ENCODE measurements around the gene DNAL4.

Gene DNAL4

DNA sequence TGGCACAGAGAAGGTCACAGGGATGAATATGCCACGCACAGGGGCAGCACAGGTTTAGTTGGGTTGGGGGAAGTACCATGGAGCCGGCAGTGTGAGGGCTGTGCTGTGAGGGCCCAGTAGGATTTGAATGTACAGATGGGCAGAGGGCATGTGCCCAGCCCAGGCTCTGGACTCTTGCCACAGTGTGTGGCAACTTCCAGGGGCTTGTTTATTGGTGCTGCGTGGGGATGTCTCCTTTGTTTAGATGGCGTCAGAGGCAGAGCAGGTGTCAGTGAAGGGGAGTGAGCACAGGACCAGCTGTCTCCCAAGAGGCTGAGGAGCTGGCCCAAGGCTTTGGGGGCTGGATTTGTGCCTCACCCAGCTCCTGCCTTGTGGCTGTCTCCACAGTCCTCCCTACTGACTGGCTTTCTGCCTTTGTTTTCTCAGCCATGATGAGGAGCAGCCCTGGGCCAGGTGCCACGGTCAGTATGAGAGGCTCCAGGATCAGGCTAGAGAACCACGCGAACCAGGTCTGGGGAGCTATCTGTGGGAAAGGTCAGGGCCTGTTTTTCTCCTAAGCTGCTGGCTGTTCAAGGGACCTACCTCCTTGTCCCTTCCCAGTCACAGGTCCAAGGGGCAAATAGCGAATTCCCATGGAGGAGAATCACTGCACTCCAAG, 60.1 kb downstream of the DNAL4 start:
- H3K27me3 ChIP-seq (replicated peaks in 2 of 5; ENCODE audit: control insufficient read depth in 4 of 5, insufficient read depth in 5 of 5, low read length in 4 of 5): no peaks in the 10 kb centered on the region
- H3K4me1 ChIP-seq (ENCODE audit: control extremely low read depth in 1 of 4, control insufficient read depth in 4 of 4, insufficient read depth in 4 of 4, low read length in 3 of 4): peaks cover 0 to 21% (median 3%) of the 10 kb centered on the region in 4 experiments
- peaks cover 8 to 96% (median 73%) of the 10 kb centered on the region in 4 experiments for H3K36me3 ChIP-seq (ENCODE audit: control insufficient read depth in 4 of 4, insufficient read depth in 4 of 4, low read length in 3 of 4)
- no peak for DNase-seq
- no peak overlapping the region for H3K4me3 ChIP-seq (ENCODE audit: control insufficient read depth in 1 of 7, extremely low read depth in 1 of 7, insufficient read depth in 4 of 7, low read depth in 2 of 7, low read length in 6 of 7)
- CTCF ChIA-PET: interaction anchor here (0.9 to 7.2 kb wide), 10 partner anchors 9 to 109 kb away, joined by 3 to 64 read pairs (median 9); no protein-coding TSS in a partner anchor
- H3K9me3 ChIP-seq (ENCODE audit: control extremely low read depth in 1 of 5, control insufficient read depth in 4 of 5, insufficient read depth in 2 of 5, low read depth in 1 of 5, low read length in 4 of 5): no peaks in the 10 kb centered on the region
- 90% methylated on average over 8 of the region's 8 CpGs for WGBS (ENCODE audit: insufficient coverage)
- POLR2A ChIA-PET: no interaction called here
- no peak overlapping the region for H3K27ac ChIP-seq (ENCODE audit: insufficient read depth in 1 of 2, low read depth in 1 of 2, low read length in 2 of 2, poor library complexity in 1 of 2, severe bottlenecking in 2 of 2)

DNA sequence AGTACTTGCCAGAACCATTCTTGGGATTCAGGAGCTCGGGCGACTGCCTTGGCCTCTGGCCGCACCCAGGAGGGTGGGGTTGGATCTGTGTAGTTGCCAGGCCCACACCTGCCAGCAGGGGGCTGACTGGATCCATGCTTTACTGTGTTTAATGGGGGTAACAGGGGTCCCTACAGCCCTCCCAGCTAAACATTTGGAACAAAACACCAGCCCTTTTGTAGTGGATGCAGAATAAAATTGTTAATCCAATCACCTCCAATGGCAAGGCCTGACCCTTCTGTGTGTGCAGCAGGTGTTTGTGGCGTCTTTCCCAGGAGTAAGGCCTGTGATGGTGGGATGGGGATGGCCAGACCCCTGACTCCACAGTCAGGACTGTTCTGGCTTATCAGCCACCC, 60.6 kb downstream of the DNAL4 start:
- Histone ChIP-seq H3K4me1 (ENCODE audit: control extremely low read depth in 1 of 4, control insufficient read depth in 4 of 4, insufficient read depth in 4 of 4, low read length in 3 of 4) (peaks cover 0 to 21% (median 3%) of the 10 kb centered on the region in 4 experiments), H3K27me3 (replicated peaks in 2 of 5; ENCODE audit: control insufficient read depth in 4 of 5, insufficient read depth in 5 of 5, low read length in 4 of 5) (no peaks in the 10 kb centered on the region), H3K27ac (ENCODE audit: insufficient read depth in 1 of 2, low read depth in 1 of 2, low read length in 2 of 2, poor library complexity in 1 of 2, severe bottlenecking in 2 of 2) (no peak overlapping the region), H3K4me3 (ENCODE audit: control insufficient read depth in 1 of 7, extremely low read depth in 1 of 7, insufficient read depth in 4 of 7, low read depth in 2 of 7, low read length in 6 of 7) (no peak overlapping the region), H3K36me3 (ENCODE audit: control insufficient read depth in 4 of 4, insufficient read depth in 4 of 4, low read length in 3 of 4) (peaks cover 12 to 96% (median 71%) of the 10 kb centered on the region in 4 experiments), H3K9me3 (ENCODE audit: control extremely low read depth in 1 of 5, control insufficient read depth in 4 of 5, insufficient read depth in 2 of 5, low read depth in 1 of 5, low read length in 4 of 5) (no peaks in the 10 kb centered on the region)
- 100% methylated on average over 1 of the region's 4 CpGs for WGBS (ENCODE audit: insufficient coverage)
- POLR2A ChIA-PET: interaction anchor here (1.2 to 1.5 kb wide), 2 partner anchors 14 to 35 kb away, joined by 3 read pairs; no protein-coding TSS in a partner anchor
- peak in 2 of 3 donors; percentile 43 to 54 for DNase-seq
- CTCF ChIA-PET: interaction anchor here (1.0 to 7.2 kb wide), 9 partner anchors 9 to 35 kb away, joined by 3 to 64 read pairs (median 13); no protein-coding TSS in a partner anchor

- H3K27ac ChIP-seq (ENCODE audit: insufficient read depth in 1 of 2, low read depth in 1 of 2, low read length in 2 of 2, poor library complexity in 1 of 2, severe bottlenecking in 2 of 2): no peak overlapping the region
- WGBS (ENCODE audit: insufficient coverage): 94% methylated on average over 10 of the region's 13 CpGs
- no peak for DNase-seq
- no peaks in the 10 kb centered on the region for H3K27me3 ChIP-seq (replicated peaks in 2 of 5; ENCODE audit: control insufficient read depth in 4 of 5, insufficient read depth in 5 of 5, low read length in 4 of 5)
- ChIA-PET CTCF (interaction anchor here (1.4 to 7.2 kb wide), 6 partner anchors 8 to 33 kb away, joined by 4 to 64 read pairs (median 16); no protein-coding TSS in a partner anchor), POLR2A (interaction anchor here (1.2 to 1.5 kb wide), 2 partner anchors 13 to 36 kb away, joined by 3 read pairs; no protein-coding TSS in a partner anchor)
- H3K9me3 ChIP-seq (ENCODE audit: control extremely low read depth in 1 of 5, control insufficient read depth in 4 of 5, insufficient read depth in 2 of 5, low read depth in 1 of 5, low read length in 4 of 5): no peaks in the 10 kb centered on the region
- H3K4me3 ChIP-seq (ENCODE audit: control insufficient read depth in 1 of 7, extremely low read depth in 1 of 7, insufficient read depth in 4 of 7, low read depth in 2 of 7, low read length in 6 of 7): no peak overlapping the region
- peaks cover 0 to 12% (median 3%) of the 10 kb centered on the region in 4 experiments for H3K4me1 ChIP-seq (ENCODE audit: control extremely low read depth in 1 of 4, control insufficient read depth in 4 of 4, insufficient read depth in 4 of 4, low read length in 3 of 4)
- peaks cover 14 to 96% (median 72%) of the 10 kb centered on the region in 4 experiments for H3K36me3 ChIP-seq (ENCODE audit: control insufficient read depth in 4 of 4, insufficient read depth in 4 of 4, low read length in 3 of 4)
Measured at GRCh38 chr22:38732251-38732815, 61.6 kb downstream of the DNAL4 start.

GRCh38 chr22:38731703-38732161, 62.2 kb downstream of the DNAL4 start:
- Histone ChIP-seq H3K36me3 (ENCODE audit: control insufficient read depth in 4 of 4, insufficient read depth in 4 of 4, low read length in 3 of 4) (peaks cover 15 to 96% (median 73%) of the 10 kb centered on the region in 4 experiments), H3K4me1 (ENCODE audit: control extremely low read depth in 1 of 4, control insufficient read depth in 4 of 4, insufficient read depth in 4 of 4, low read length in 3 of 4) (peaks cover 0 to 9% (median 1%) of the 10 kb centered on the region in 4 experiments), H3K9me3 (ENCODE audit: control extremely low read depth in 1 of 5, control insufficient read depth in 4 of 5, insufficient read depth in 2 of 5, low read depth in 1 of 5, low read length in 4 of 5) (no peaks in the 10 kb centered on the region), H3K27ac (ENCODE audit: insufficient read depth in 1 of 2, low read depth in 1 of 2, low read length in 2 of 2, poor library complexity in 1 of 2, severe bottlenecking in 2 of 2) (no peak overlapping the region), H3K4me3 (ENCODE audit: control insufficient read depth in 1 of 7, extremely low read depth in 1 of 7, insufficient read depth in 4 of 7, low read depth in 2 of 7, low read length in 6 of 7) (no peak overlapping the region), H3K27me3 (replicated peaks in 2 of 5; ENCODE audit: control insufficient read depth in 4 of 5, insufficient read depth in 5 of 5, low read length in 4 of 5) (no peaks in the 10 kb centered on the region)
- ChIA-PET CTCF (interaction anchor here (1.4 to 7.2 kb wide), 4 partner anchors 8 to 22 kb away, joined by 4 to 64 read pairs (median 28); no protein-coding TSS in a partner anchor), POLR2A (interaction anchor here (0.8 to 1.5 kb wide), 2 partner anchors 10 to 12 kb away, joined by 3 read pairs; no protein-coding TSS in a partner anchor)
- WGBS (ENCODE audit: insufficient coverage): 93% methylated on average over 5 of the region's 6 CpGs
- DNase-seq: no peak

DNA sequence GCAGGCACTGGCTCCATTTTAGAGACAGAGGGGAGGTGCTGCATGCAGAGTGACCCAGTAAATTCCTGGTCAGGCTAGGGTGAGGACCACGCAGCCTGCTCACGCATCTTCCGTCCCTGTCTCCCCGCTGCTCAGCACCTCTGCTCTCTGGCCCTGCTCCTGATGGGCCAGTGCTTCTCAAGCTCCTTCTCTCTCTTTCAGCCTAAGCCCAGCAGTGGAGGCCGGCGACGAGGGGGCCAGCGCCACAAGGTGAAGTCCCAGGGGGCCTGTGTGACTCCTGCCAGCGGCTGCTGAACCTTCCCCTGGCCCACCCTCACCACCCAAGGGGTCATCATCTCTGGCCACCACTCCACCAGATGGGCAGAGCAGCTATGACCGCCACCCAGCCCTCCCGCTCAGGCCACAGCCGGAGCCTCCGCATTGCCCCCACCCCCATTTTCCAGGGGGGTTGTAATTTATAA, 63.5 kb downstream of the DNAL4 start:
- Histone ChIP-seq H3K9me3 (ENCODE audit: control extremely low read depth in 1 of 5, control insufficient read depth in 4 of 5, insufficient read depth in 2 of 5, low read depth in 1 of 5, low read length in 4 of 5) (no peaks in the 10 kb centered on the region), H3K36me3 (ENCODE audit: control insufficient read depth in 4 of 4, insufficient read depth in 4 of 4, low read length in 3 of 4) (peaks cover 12 to 96% (median 73%) of the 10 kb centered on the region in 4 experiments), H3K27ac (ENCODE audit: insufficient read depth in 1 of 2, low read depth in 1 of 2, low read length in 2 of 2, poor library complexity in 1 of 2, severe bottlenecking in 2 of 2) (no peak overlapping the region), H3K4me3 (ENCODE audit: control insufficient read depth in 1 of 7, extremely low read depth in 1 of 7, insufficient read depth in 4 of 7, low read depth in 2 of 7, low read length in 6 of 7) (no peak overlapping the region), H3K4me1 (ENCODE audit: control extremely low read depth in 1 of 4, control insufficient read depth in 4 of 4, insufficient read depth in 4 of 4, low read length in 3 of 4) (peaks cover 0 to 3% (median under 1%) of the 10 kb centered on the region in 4 experiments), H3K27me3 (replicated peaks in 2 of 5; ENCODE audit: control insufficient read depth in 4 of 5, insufficient read depth in 5 of 5, low read length in 4 of 5) (no peaks in the 10 kb centered on the region)
- CTCF ChIA-PET: interaction anchor here (1.3 to 7.2 kb wide), 3 partner anchors 13 to 58 kb away, joined by 3 to 42 read pairs (median 3); no protein-coding TSS in a partner anchor
- 92% methylated on average over 12 of the region's 13 CpGs for WGBS (ENCODE audit: insufficient coverage)
- POLR2A ChIA-PET: no interaction called here
- no peak for DNase-seq

DNA sequence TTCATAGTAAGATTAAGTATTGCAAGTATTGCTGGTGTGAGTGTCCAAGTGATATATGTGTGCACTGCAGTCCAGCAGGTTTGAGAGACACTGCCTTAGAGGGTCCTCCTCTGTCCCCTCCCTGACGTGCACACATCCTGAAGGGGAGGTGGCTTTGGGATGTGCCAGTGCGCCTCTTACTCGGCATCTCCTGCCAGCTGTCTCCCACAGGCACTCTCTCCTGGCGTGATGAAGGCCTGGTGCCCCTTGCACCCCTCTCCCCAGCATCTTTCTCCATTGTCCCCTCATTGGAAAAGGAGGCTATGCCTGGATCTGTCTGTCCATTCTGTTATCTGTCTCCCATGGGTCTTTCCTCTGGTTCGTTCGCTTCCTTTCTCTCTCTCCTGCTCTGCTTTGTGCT, 64.0 kb downstream of the DNAL4 start:
- DNase-seq: no peak
- ChIA-PET CTCF (interaction anchor here (0.6 to 1.3 kb wide), 3 partner anchors 12 to 277 kb away, joined by 3 read pairs; no protein-coding TSS in a partner anchor), POLR2A (no interaction called here)
- H3K27me3 ChIP-seq (replicated peaks in 2 of 5; ENCODE audit: control insufficient read depth in 4 of 5, insufficient read depth in 5 of 5, low read length in 4 of 5): no peaks in the 10 kb centered on the region
- H3K9me3 ChIP-seq (ENCODE audit: control extremely low read depth in 1 of 5, control insufficient read depth in 4 of 5, insufficient read depth in 2 of 5, low read depth in 1 of 5, low read length in 4 of 5): no peaks in the 10 kb centered on the region
- H3K4me3 ChIP-seq (ENCODE audit: control insufficient read depth in 1 of 7, extremely low read depth in 1 of 7, insufficient read depth in 4 of 7, low read depth in 2 of 7, low read length in 6 of 7): no peak overlapping the region
- peaks cover 0 to 3% (median 0%) of the 10 kb centered on the region in 4 experiments for H3K4me1 ChIP-seq (ENCODE audit: control extremely low read depth in 1 of 4, control insufficient read depth in 4 of 4, insufficient read depth in 4 of 4, low read length in 3 of 4)
- peaks cover 14 to 96% (median 75%) of the 10 kb centered on the region in 4 experiments for H3K36me3 ChIP-seq (ENCODE audit: control insufficient read depth in 4 of 4, insufficient read depth in 4 of 4, low read length in 3 of 4)
- WGBS (ENCODE audit: insufficient coverage): 87% methylated on average over 3 of the region's 6 CpGs
- no peak overlapping the region for H3K27ac ChIP-seq (ENCODE audit: insufficient read depth in 1 of 2, low read depth in 1 of 2, low read length in 2 of 2, poor library complexity in 1 of 2, severe bottlenecking in 2 of 2)

All from common myeloid progenitor, CD34-positive (primary cell).